ENCODE data around the gene ERCC3. TPM values are rescaled to one million over a fixed set of nuclear protein-coding genes. Genes with fewer than 3 reads are reported as not detected.

ERCC3 gene
- total and polyA plus RNA-seq, 2 of the 13 experiments (the other 11 are each of a cell fraction or from before 2014, with no cell fraction given): 49.7 to 64.6 TPM

GRCh38 chr2:127293748-127294562 lies at the start of gene ERCC3 (continued):
- TF ChIP-seq ARID2 (CRISPR knock-in tag; IDR thresholded peaks at IDR 0.05; ENCODE audit: borderline replicate concordance) (no peak), SP4 (CRISPR knock-in tag; IDR thresholded peaks at IDR 0.05) (peak; percentile 92), ZBTB4 (CRISPR knock-in tag; IDR thresholded peaks at IDR 0.05; ENCODE audit: borderline replicate concordance) (no peak), HNRNPL (IDR thresholded peaks at IDR 0.05; ENCODE audit: low read depth, low read length) (0 out of 2 replicates have a peak, but pooled peaks have one; percentile 37), IRF1 (CRISPR knock-in tag; IDR thresholded peaks at IDR 0.05; ENCODE audit: low read depth) (peak; percentile 82), ZFP36L2 (CRISPR knock-in tag; IDR thresholded peaks at IDR 0.05) (0 out of 2 replicates have a peak, but pooled peaks have one; percentile 35), ZNF629 (CRISPR knock-in tag; conservative IDR thresholded peaks at IDR 0.05) (no peak), ZNF512B (CRISPR knock-in tag; IDR thresholded peaks at IDR 0.05; ENCODE audit: borderline replicate concordance) (no peak), SCMH1 (CRISPR knock-in tag; IDR thresholded peaks at IDR 0.05; ENCODE audit: borderline replicate concordance) (no peak), ZNF660 (CRISPR knock-in tag; IDR thresholded peaks at IDR 0.05; ENCODE audit: borderline replicate concordance, low read depth) (no peak), NR3C1 (CRISPR knock-in tag; IDR thresholded peaks at IDR 0.05) (no peak), ZBTB7A (CRISPR knock-in tag; IDR thresholded peaks at IDR 0.05) (peak; percentile 89), ZNF710 (CRISPR knock-in tag; IDR thresholded peaks at IDR 0.05; ENCODE audit: borderline replicate concordance) (peak; percentile 84; the same call in 1 of the 2 replicates), POLR2AphosphoS5 (IDR thresholded peaks at IDR 0.05; ENCODE audit: low read depth, low read length) (peak; percentile 99), ZBTB10 (CRISPR knock-in tag; IDR thresholded peaks at IDR 0.05; ENCODE audit: borderline replicate concordance) (no peak; the same call in 1 of the 2 replicates), ZBTB38 (CRISPR knock-in tag; IDR thresholded peaks at IDR 0.05) (peak; percentile 90)
